ENCODE results near the gene IFT80.
"Not testable (repeated sequence)": the region's sequence is repeated elsewhere in the genome, so short reads cannot be mapped to it uniquely, and the experiment has no call there.

DNA sequence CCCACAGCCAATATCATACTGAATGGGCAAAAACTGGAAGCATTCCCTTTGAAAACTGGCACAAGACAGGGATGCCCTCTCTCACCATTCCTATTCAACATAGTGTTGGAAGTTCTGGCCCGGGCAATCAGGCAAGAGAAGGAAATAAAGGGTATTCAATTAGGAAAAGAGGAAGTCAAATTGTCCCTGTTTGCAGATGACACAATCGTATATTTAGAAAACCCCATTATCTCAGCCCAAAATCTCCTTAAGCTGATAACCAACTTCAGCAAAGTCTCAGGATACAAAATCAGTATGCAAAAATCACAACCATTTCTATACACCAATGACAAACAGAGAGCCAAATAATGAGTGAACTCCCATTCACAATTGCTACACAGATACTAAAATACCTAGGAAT lies 36.1 kb downstream of the IFT80 start:
- TF ChIP-seq CTCF (conservative IDR thresholded peaks at IDR 0.05); EZH2 (IDR thresholded peaks at IDR 0.05; ENCODE audit: low read depth): not testable (repeated sequence)

Data from PC-9 (cell line).